ENCODE data around the gene NEK5.
A peak's percentile ranks its signal among the peaks of the same experiment; 100 is the strongest.

NEK5 gene

DNA sequence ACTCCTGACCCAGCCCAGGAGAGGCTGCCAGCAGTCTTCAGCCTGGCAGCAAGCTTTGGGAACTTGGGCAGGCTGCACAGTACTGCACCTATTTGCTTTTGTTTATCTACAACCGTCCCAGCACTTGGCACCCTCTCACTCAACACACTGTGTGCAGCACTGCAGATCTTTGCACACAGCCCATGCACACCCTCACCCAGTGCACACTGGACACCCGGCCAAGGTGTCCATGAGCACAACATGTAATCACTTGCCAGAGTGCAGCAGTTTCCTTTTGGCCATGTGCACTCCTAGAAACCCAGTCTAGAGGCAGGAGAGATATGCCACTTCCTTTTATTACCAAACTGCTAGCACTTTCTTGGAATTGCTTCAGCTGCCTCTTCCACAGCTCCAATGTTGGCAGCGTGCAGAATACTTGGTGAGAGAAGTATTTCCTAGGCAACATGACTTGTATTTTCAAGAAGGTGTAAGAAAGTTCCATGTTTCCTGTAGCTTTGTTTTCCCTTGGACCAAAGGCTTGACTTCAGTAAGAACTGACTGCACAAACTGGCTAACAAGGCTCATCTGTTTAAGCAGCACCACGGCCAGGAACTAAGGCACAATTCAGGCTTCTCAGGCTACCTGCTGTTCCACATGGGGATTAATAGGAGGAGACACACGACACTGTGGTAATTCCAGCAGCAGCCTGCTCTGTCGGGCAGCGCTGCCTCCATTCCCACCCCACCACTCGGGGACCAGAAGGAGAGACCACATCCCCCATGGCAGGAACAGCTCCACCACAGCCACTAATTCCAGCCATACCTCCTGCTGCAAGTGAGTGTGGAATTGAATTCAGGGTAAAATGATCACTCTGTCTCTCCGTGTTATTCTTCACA is 133.0 kb downstream of the NEK5 start:
- H3K27ac ChIP-seq = peak overlapping the region; percentile 46
- TF ChIP-seq CTCF (IDR thresholded peaks at IDR 0.05) (no peak), ZFX (IDR thresholded peaks at IDR 0.05; ENCODE audit: borderline replicate concordance) (no peak)

DNA sequence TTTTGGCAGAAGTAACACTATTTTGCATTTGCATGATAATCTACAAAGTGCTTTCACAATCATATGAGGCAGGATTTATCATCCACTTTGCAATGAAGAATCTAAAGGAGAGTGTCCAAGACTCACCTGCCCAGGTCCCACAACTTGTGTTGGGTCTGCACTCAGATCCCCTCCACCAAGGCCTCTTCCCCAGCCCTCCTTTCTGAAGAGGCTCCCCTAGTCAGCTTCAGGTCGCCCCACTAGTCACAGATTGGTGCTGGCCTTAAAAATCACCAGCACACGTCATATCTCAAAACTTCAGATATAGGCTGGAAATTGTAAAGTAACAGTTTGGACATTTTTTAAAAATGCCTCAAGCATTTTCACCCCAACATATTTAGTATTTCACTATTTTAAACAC is 135.2 kb downstream of the NEK5 start:
- TF ChIP-seq CTCF (IDR thresholded peaks at IDR 0.05) (no peak), ZFX (IDR thresholded peaks at IDR 0.05; ENCODE audit: borderline replicate concordance) (no peak)
- no peak overlapping the region for H3K27ac ChIP-seq

DNA sequence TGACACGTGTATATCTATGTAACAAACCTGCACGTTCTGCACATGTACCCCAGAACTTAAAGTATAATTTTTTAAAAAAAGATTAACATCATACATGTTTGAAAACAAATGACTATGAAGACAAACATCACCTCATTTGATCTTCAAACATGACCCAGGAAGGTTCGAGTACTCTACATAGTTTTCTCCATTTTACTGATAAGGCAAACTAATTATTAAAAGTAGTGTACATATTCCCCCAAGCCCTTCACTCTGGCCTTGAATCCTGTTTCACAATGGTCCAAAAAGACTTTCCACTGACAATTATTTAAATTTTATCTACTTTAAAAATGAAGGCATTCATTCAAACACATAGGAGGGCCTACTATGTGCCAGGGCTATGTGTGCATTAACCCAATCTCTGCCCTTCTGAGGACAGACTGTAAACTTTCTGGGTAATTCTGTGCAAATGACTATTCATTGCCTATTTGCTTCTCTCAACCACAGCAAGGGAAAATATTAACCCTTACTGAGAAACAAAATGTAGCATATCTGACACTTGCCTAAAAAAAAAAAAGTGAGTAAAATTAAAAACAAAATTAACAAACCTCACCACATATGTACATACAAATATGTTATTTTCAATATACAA is 139.8 kb downstream of the NEK5 start:
- H3K27ac ChIP-seq = no peak overlapping the region
- TF ChIP-seq ZFX (IDR thresholded peaks at IDR 0.05; ENCODE audit: borderline replicate concordance) (no peak), CTCF (IDR thresholded peaks at IDR 0.05) (no peak)

Measured in 22Rv1 (cell line).